T47D (cell line): Measurements from ENCODE around the gene CUTA.

Experiments
- DNase-seq, 2 experiments: peaks; one replicate each; pipeline versions ENCODE4 v3.0.0 to v3.0.0-alpha.2; 2011 to 2012; ENCODE audit warnings: low read depth in 1 of 2, low spot score in 1 of 2
- JUND ChIP-seq: IDR thresholded peaks from 2 replicates; pipeline ENCODE4 v1.6.1; 2012; ENCODE audit warnings: low read depth
- in situ Hi-C: cut with HindIII; loops from 2 replicates; pipeline ENCODE4 v1.10.0; 2016; ENCODE audit warnings: low sequenced_read_pairs, low pct_unique_long_range_greater_than_20kb

Gene CUTA

GRCh38 chr6:33433001-33433543 is 15.2 kb upstream of the CUTA start:
- TF ChIP-seq JUND, result no peak
- no peak for DNase-seq
- in situ Hi-C loops, result no loop called here

- no peak for DNase-seq
- TF ChIP-seq JUND, result no peak
- in situ Hi-C loops, result no loop called here
Measured at GRCh38 chr6:33432546-33432945, 14.6 kb upstream of the CUTA start.

- DNase-seq, result no peak
- in situ Hi-C loops, result no loop called here
- no peak for TF ChIP-seq JUND
Measured at GRCh38 chr6:33431880-33432541, 14.1 kb upstream of the CUTA start.

GRCh38 chr6:33430991-33431879 is 13.3 kb upstream of the CUTA start:
- TF ChIP-seq JUND, result no peak
- peak; percentile 86 to 97 for DNase-seq
- in situ Hi-C loops, result no loop called here

- DNase-seq, result no peak
- TF ChIP-seq JUND, result no peak
- in situ Hi-C loops, result no loop called here
Measured at GRCh38 chr6:33430334-33430733, 12.4 kb upstream of the CUTA start.

- in situ Hi-C loops, result no loop called here
- no peak for TF ChIP-seq JUND
- DNase-seq, result no peak
Measured at GRCh38 chr6:33429750-33430052, 11.8 kb upstream of the CUTA start.

- no peak for DNase-seq
- in situ Hi-C loops, result no loop called here
- no peak for TF ChIP-seq JUND
Measured at GRCh38 chr6:33428966-33429749, 11.3 kb upstream of the CUTA start.

- peak; percentile 68 to 77 for DNase-seq
- TF ChIP-seq JUND, result no peak
- in situ Hi-C loops, result no loop called here
Measured at GRCh38 chr6:33428224-33428965, 10.5 kb upstream of the CUTA start.

- in situ Hi-C loops, result no loop called here
- peak; percentile 64 to 72 for DNase-seq
- no peak for TF ChIP-seq JUND
Measured at GRCh38 chr6:33427585-33428223, 9.8 kb upstream of the CUTA start.

- in situ Hi-C loops, result no loop called here
- TF ChIP-seq JUND, result no peak
- DNase-seq, result peak in 1 of 2 experiments; percentile 51
Measured at GRCh38 chr6:33426590-33427511, 8.9 kb upstream of the CUTA start.
